ENCODE measurements around the gene RHBDF1. TPM values are rescaled to one million over a fixed set of nuclear protein-coding genes. Genes with fewer than 3 reads are reported as not detected.

RHBDF1 gene
- total and polyA plus RNA-seq, 9 of the 15 experiments (the other 6 are each of a cell fraction or from before 2014, with no cell fraction given): 1.0 to 8.2 (median 4.2) TPM

DNA sequence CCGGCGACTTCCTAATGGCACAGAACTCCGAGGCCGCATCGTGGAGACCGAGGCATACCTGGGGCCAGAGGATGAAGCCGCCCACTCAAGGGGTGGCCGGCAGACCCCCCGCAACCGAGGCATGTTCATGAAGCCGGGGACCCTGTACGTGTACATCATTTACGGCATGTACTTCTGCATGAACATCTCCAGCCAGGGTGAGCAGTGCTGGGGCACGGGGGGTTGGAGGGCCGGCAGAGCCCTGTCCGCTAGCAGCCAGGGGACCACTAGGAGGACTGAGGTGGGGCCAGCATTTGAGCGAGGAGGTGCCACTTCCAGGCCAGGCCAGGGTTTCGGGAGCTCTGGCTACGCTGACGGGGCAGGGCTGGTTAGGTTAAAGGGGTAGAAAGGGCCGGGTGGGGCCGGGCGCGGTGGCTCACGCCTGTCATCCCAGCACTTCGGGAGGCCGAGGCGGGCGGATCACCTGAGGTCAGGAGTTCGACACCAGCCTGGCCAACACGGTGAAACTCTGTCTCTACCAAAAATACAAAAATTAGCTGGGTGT is 10.7 kb upstream of the RHBDF1 start:
- CTCF ChIA-PET (ENCODE audit: low intra/inter-chr PET ratio): no interaction called here
- FAIRE-seq (no peak), ATAC-seq (no peak), DNase-seq (ENCODE audit: extremely low read depth in 1 of 4, low spot score in 3 of 4) (no peak)
- Histone ChIP-seq H3K79me2 (ENCODE audit: control insufficient read depth, insufficient read depth, low read length) (peaks cover 17% of the 10 kb centered on the region), H3K9me3 (replicated peaks; ENCODE audit: control insufficient read depth, insufficient read depth, low read depth, low read length) (no peaks in the 10 kb centered on the region), H3K36me3 (ENCODE audit: control insufficient read depth, insufficient read depth, low read length) (peaks cover 72% of the 10 kb centered on the region; the same call in 2 of the 3 replicates), H3K4me3 (no peak overlapping the region), H2AFZ (ENCODE audit: low read depth, low read length) (no peak overlapping the region), H3K4me1 (replicated peaks in 1 of 2; ENCODE audit: control insufficient read depth in 2 of 2, insufficient read depth in 2 of 2, low read length in 2 of 2) (peaks cover 0 to 59% of the 10 kb centered on the region in 2 experiments; a peak in 3 of 5 replicates), H4K20me1 (replicated peaks; ENCODE audit: control insufficient read depth, insufficient read depth, low read length) (peaks cover 12% of the 10 kb centered on the region; the same call in 1 of the 2 replicates), H3K4me2 (ENCODE audit: insufficient read depth, low read length) (no peak overlapping the region), H3K27me3 (ENCODE audit: control insufficient read depth in 2 of 2, insufficient read depth in 2 of 2, low read length in 2 of 2) (no peaks in the 10 kb centered on the region), H3K9ac (ENCODE audit: insufficient read depth in 1 of 2, low read depth in 2 of 2, low read length in 2 of 2) (peak overlapping the region in 1 of 2 experiments; percentile 57; a peak in 2 of 4 replicates), H3K9me1 (ENCODE audit: control insufficient read depth, insufficient read depth, low read length) (peaks cover 3% of the 10 kb centered on the region), H3K27ac (ENCODE audit: extremely low read depth, low read depth, low read length) (no peak overlapping the region)
- in situ Hi-C loops (cut with MboI) (no loop called here), intact Hi-C loops (cut with micrococcal nuclease) (no loop called here)
- WGBS (ENCODE audit: insufficient coverage, low coverage, missing lambda C conversion rate): 91% methylated on average over 19 of the region's 31 CpGs
- POLR2A ChIA-PET: interaction anchor here (0.6 to 2.8 kb wide), 4 partner anchors 8 to 113 kb away, joined by 3 to 9 read pairs (median 4); no protein-coding TSS in a partner anchor
- TF ChIP-seq CAMTA2 (CRISPR knock-in tag; conservative IDR thresholded peaks at IDR 0.05) (no peak), RHOXF2B (CRISPR knock-in tag; conservative IDR thresholded peaks at IDR 0.05) (no peak), POLR2G (IDR thresholded peaks at IDR 0.05; ENCODE audit: low read depth, low read length) (peak; percentile 33; the same call in 1 of the 2 replicates)
- TF ChIP-seq, protein P1, sequence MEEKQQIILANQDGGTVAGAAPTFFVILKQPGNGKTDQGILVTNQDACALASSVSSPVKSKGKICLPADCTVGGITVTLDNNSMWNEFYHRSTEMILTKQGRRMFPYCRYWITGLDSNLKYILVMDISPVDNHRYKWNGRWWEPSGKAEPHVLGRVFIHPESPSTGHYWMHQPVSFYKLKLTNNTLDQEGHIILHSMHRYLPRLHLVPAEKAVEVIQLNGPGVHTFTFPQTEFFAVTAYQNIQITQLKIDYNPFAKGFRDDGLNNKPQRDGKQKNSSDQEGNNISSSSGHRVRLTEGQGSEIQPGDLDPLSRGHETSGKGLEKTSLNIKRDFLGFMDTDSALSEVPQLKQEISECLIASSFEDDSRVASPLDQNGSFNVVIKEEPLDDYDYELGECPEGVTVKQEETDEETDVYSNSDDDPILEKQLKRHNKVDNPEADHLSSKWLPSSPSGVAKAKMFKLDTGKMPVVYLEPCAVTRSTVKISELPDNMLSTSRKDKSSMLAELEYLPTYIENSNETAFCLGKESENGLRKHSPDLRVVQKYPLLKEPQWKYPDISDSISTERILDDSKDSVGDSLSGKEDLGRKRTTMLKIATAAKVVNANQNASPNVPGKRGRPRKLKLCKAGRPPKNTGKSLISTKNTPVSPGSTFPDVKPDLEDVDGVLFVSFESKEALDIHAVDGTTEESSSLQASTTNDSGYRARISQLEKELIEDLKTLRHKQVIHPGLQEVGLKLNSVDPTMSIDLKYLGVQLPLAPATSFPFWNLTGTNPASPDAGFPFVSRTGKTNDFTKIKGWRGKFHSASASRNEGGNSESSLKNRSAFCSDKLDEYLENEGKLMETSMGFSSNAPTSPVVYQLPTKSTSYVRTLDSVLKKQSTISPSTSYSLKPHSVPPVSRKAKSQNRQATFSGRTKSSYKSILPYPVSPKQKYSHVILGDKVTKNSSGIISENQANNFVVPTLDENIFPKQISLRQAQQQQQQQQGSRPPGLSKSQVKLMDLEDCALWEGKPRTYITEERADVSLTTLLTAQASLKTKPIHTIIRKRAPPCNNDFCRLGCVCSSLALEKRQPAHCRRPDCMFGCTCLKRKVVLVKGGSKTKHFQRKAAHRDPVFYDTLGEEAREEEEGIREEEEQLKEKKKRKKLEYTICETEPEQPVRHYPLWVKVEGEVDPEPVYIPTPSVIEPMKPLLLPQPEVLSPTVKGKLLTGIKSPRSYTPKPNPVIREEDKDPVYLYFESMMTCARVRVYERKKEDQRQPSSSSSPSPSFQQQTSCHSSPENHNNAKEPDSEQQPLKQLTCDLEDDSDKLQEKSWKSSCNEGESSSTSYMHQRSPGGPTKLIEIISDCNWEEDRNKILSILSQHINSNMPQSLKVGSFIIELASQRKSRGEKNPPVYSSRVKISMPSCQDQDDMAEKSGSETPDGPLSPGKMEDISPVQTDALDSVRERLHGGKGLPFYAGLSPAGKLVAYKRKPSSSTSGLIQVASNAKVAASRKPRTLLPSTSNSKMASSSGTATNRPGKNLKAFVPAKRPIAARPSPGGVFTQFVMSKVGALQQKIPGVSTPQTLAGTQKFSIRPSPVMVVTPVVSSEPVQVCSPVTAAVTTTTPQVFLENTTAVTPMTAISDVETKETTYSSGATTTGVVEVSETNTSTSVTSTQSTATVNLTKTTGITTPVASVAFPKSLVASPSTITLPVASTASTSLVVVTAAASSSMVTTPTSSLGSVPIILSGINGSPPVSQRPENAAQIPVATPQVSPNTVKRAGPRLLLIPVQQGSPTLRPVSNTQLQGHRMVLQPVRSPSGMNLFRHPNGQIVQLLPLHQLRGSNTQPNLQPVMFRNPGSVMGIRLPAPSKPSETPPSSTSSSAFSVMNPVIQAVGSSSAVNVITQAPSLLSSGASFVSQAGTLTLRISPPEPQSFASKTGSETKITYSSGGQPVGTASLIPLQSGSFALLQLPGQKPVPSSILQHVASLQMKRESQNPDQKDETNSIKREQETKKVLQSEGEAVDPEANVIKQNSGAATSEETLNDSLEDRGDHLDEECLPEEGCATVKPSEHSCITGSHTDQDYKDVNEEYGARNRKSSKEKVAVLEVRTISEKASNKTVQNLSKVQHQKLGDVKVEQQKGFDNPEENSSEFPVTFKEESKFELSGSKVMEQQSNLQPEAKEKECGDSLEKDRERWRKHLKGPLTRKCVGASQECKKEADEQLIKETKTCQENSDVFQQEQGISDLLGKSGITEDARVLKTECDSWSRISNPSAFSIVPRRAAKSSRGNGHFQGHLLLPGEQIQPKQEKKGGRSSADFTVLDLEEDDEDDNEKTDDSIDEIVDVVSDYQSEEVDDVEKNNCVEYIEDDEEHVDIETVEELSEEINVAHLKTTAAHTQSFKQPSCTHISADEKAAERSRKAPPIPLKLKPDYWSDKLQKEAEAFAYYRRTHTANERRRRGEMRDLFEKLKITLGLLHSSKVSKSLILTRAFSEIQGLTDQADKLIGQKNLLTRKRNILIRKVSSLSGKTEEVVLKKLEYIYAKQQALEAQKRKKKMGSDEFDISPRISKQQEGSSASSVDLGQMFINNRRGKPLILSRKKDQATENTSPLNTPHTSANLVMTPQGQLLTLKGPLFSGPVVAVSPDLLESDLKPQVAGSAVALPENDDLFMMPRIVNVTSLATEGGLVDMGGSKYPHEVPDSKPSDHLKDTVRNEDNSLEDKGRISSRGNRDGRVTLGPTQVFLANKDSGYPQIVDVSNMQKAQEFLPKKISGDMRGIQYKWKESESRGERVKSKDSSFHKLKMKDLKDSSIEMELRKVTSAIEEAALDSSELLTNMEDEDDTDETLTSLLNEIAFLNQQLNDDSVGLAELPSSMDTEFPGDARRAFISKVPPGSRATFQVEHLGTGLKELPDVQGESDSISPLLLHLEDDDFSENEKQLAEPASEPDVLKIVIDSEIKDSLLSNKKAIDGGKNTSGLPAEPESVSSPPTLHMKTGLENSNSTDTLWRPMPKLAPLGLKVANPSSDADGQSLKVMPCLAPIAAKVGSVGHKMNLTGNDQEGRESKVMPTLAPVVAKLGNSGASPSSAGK (IDR thresholded peaks at IDR 0.05): no peak
- TF ChIP-seq, protein P2, sequence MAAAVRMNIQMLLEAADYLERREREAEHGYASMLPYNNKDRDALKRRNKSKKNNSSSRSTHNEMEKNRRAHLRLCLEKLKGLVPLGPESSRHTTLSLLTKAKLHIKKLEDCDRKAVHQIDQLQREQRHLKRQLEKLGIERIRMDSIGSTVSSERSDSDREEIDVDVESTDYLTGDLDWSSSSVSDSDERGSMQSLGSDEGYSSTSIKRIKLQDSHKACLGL (CRISPR knock-in tag; IDR thresholded peaks at IDR 0.05; ENCODE audit: borderline replicate concordance, poor library complexity, severe bottlenecking): no peak
- TF ChIP-seq, protein P3, sequence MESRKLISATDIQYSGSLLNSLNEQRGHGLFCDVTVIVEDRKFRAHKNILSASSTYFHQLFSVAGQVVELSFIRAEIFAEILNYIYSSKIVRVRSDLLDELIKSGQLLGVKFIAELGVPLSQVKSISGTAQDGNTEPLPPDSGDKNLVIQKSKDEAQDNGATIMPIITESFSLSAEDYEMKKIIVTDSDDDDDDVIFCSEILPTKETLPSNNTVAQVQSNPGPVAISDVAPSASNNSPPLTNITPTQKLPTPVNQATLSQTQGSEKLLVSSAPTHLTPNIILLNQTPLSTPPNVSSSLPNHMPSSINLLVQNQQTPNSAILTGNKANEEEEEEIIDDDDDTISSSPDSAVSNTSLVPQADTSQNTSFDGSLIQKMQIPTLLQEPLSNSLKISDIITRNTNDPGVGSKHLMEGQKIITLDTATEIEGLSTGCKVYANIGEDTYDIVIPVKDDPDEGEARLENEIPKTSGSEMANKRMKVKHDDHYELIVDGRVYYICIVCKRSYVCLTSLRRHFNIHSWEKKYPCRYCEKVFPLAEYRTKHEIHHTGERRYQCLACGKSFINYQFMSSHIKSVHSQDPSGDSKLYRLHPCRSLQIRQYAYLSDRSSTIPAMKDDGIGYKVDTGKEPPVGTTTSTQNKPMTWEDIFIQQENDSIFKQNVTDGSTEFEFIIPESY (CRISPR knock-in tag; IDR thresholded peaks at IDR 0.05): peak; percentile 45; the same call in 1 of the 2 replicates
- BruUV-seq (replicated peaks): no TSS peak
